OCI-LY3 (cell line): ENCODE measurements around the gene COPB2.

Experiments
- H2AFZ ChIP-seq: fragments of 200-600, 300-600 bp; shearing (Covaris generic); 2 replicates; pipeline ENCODE4 v1.6.0; 2014; ENCODE audit warnings: antibody characterized with exemption, low read depth, low read length
- H3K27ac ChIP-seq: fragments of 200-600, 300-600 bp; sonication (generic); 2 replicates; pipeline ENCODE4 v1.5.1; 2014; ENCODE audit warnings: mild to moderate bottlenecking, low read length, moderate library complexity, mixed read lengths
- H3K27me3 ChIP-seq: fragments of 200-600, 300-600 bp; sonication (generic); 2 replicates; pipeline ENCODE4 v1.6.1; 2014; ENCODE audit warnings: low read depth, low read length, mixed read lengths
- H3K36me3 ChIP-seq: fragments of 200-600, 300-600 bp; sonication (generic); replicated peaks from 2 replicates; pipeline ENCODE3; 2014; ENCODE audit warnings: low read depth, low read length, mixed read lengths
- H3K4me1 ChIP-seq: fragments of 300-600, 200-600 bp; sonication (generic); 2 replicates; pipeline ENCODE4 v1.6.1; 2014; ENCODE audit warnings: low read length, mixed read lengths
- H3K4me2 ChIP-seq: fragments of 200-600, 300-600 bp; sonication (generic); 2 replicates; pipeline ENCODE4 v1.6.1; 2014; ENCODE audit warnings: low read length, mixed read lengths
- H3K4me3 ChIP-seq: fragments of 300-600, 200-600 bp; sonication (generic); 2 replicates; pipeline ENCODE4 v1.5.1; 2014; ENCODE audit warnings: antibody characterized with exemption, mild to moderate bottlenecking, low read length, moderate library complexity
- H3K79me2 ChIP-seq: fragments of 300-600, 200-600 bp; shearing (Covaris generic); 2 replicates; pipeline ENCODE4 v1.6.1; 2014; ENCODE audit warnings: mild to moderate bottlenecking, low read length, mixed read lengths
- H3K9ac ChIP-seq: fragments of 300-600, 200-600 bp; shearing (Covaris generic); 2 replicates; pipeline ENCODE4 v1.6.0; 2014; ENCODE audit warnings: mild to moderate bottlenecking, low read length, moderate library complexity
- H3K9me3 ChIP-seq: fragments of 200-600, 300-600 bp; shearing (Covaris generic); 2 replicates; pipeline ENCODE4 v1.6.1; 2014; ENCODE audit warnings: low read length, mixed read lengths; ENCODE audit not compliant: insufficient read depth
- H4K20me1 ChIP-seq: fragments of 200-600, 300-600 bp; sonication (generic); 2 replicates; pipeline ENCODE4 v1.6.1; 2016; ENCODE audit warnings: low read length, mixed read lengths; ENCODE audit not compliant: insufficient read depth
- EZH2phosphoT487 ChIP-seq: fragments of 200-600 bp; shearing (Covaris generic); IDR thresholded peaks from 2 replicates; pipeline ENCODE4 v1.6.1; 2018; ENCODE audit warnings: antibody characterized with exemption, mixed run types, low read depth
- TF ChIP-seq, protein P1 (sequence below): fragments of 200-600, 300-600 bp; sonication (generic); IDR thresholded peaks from 2 replicates; pipeline ENCODE4 v1.5.1; 2014; ENCODE audit warnings: antibody characterized with exemption, low read length, low read depth

COPB2 gene

DNA sequence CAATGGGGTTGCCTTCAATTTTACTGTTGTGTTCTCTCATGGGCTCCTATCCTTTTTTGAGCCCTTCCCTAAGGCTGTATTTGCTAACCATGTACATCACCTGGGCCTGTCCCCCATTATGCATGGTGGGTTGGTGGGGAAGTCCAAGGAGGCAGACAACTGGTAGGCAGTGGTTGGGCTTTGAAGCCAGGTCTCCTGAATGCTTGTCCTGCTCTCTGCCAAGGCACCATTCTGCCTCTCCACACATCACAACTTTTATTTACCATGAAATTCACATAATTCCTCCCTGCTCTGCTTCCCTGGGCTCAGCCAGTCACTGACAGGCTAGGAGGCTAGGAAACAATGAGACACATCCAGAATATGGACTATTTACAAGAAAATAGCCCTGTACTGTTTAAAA lies 41.0 kb upstream of the COPB2 start:
- H3K4me3 ChIP-seq, result no peak overlapping the region
- no peak overlapping the region for H3K27ac ChIP-seq
- TF ChIP-seq, protein P1, sequence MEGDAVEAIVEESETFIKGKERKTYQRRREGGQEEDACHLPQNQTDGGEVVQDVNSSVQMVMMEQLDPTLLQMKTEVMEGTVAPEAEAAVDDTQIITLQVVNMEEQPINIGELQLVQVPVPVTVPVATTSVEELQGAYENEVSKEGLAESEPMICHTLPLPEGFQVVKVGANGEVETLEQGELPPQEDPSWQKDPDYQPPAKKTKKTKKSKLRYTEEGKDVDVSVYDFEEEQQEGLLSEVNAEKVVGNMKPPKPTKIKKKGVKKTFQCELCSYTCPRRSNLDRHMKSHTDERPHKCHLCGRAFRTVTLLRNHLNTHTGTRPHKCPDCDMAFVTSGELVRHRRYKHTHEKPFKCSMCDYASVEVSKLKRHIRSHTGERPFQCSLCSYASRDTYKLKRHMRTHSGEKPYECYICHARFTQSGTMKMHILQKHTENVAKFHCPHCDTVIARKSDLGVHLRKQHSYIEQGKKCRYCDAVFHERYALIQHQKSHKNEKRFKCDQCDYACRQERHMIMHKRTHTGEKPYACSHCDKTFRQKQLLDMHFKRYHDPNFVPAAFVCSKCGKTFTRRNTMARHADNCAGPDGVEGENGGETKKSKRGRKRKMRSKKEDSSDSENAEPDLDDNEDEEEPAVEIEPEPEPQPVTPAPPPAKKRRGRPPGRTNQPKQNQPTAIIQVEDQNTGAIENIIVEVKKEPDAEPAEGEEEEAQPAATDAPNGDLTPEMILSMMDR, result no peak
- no peak for TF ChIP-seq EZH2phosphoT487
- H3K4me1 ChIP-seq, result peaks cover 10% of the 10 kb centered on the region
- H2AFZ ChIP-seq, result no peak overlapping the region
- H3K79me2 ChIP-seq, result no peaks in the 10 kb centered on the region
- no peaks in the 10 kb centered on the region for H3K9me3 ChIP-seq
- H4K20me1 ChIP-seq, result no peaks in the 10 kb centered on the region
- H3K27me3 ChIP-seq, result no peaks in the 10 kb centered on the region
- H3K4me2 ChIP-seq, result no peak overlapping the region
- H3K36me3 ChIP-seq, result no peaks in the 10 kb centered on the region
- H3K9ac ChIP-seq, result no peak overlapping the region

DNA sequence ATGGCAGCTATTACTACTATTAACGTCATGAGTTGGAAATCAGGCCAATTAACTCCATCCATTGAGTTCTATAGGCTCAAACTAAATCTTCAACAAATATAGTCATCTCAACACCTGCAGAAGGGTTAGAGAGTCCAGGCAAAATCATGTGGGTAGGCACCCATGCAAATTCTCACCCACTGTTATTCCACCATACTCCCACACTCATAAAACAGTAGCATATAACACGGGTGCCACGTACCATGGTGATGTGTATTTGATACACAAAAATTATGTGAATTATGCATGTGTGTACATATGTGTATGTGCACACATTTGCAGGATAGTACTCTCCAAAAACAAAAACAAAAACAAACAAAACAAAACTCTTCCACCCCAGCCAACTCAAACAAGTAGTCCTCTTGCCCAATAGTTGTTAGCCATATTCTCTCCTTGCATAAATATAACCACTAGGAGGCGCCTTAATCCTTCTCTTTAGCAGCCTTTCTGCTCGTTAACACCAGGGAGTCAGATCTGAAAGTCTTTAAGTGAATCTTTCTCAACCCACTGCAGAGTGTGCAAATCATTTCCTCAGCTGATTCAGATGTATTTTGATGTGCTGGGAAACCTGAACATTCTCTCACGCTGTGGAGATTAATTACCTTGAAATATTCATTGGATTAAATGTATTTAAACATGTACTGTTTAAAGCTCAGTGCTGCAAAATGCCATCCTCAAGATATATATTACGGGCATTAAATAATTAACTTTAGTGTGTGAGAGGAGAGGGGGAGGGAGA lies 38.0 kb upstream of the COPB2 start:
- Histone ChIP-seq H3K36me3 (peaks cover 2% of the 10 kb centered on the region), H3K9me3 (no peaks in the 10 kb centered on the region), H3K27ac (no peak overlapping the region), H3K4me1 (peaks cover 10% of the 10 kb centered on the region), H3K79me2 (no peaks in the 10 kb centered on the region), H3K4me3 (no peak overlapping the region), H3K9ac (no peak overlapping the region), H4K20me1 (no peaks in the 10 kb centered on the region), H3K4me2 (no peak overlapping the region), H2AFZ (no peak overlapping the region), H3K27me3 (no peaks in the 10 kb centered on the region)
- TF ChIP-seq EZH2phosphoT487, result no peak
- TF ChIP-seq, protein P1, result peak; percentile 83

DNA sequence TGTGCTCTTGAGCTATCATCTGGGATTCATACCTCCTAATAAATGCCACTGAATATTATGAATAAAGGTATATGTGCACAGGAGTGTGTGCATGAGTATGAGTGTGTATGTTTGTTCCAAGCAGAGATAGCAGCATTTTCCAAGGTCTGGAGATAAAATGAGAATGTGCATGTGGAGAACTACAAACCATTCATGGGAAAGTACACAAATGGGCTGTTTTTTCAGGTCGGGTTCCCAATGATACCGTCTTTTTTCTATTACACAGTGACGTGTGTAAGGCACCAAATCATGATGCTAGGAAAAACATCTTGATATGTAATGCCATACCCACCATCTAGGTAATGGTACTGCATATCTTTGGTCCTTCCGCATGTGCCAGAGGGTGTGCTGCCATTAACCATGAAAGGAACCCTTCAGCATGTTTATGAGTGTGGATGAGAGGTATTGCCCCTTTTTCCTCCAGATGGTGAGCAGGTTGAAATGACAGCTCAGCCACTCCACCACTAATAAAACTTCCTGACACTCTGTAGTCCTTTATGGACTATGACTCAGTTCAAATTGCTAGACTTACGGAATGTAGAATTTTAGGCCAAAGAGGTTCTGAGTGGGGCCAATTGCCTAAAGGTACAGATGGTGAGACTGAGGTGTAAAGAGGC lies 36.4 kb upstream of the COPB2 start:
- H3K4me3 ChIP-seq, result no peak overlapping the region
- no peaks in the 10 kb centered on the region for H3K79me2 ChIP-seq
- H3K9ac ChIP-seq, result no peak overlapping the region
- TF ChIP-seq EZH2phosphoT487, result no peak
- TF ChIP-seq, protein P1, result no peak
- no peak overlapping the region for H2AFZ ChIP-seq
- no peaks in the 10 kb centered on the region for H4K20me1 ChIP-seq
- H3K27ac ChIP-seq, result no peak overlapping the region
- H3K27me3 ChIP-seq, result no peaks in the 10 kb centered on the region
- H3K9me3 ChIP-seq, result no peaks in the 10 kb centered on the region
- H3K36me3 ChIP-seq, result peaks cover 2% of the 10 kb centered on the region
- H3K4me2 ChIP-seq, result no peak overlapping the region
- H3K4me1 ChIP-seq, result peaks cover 10% of the 10 kb centered on the region

DNA sequence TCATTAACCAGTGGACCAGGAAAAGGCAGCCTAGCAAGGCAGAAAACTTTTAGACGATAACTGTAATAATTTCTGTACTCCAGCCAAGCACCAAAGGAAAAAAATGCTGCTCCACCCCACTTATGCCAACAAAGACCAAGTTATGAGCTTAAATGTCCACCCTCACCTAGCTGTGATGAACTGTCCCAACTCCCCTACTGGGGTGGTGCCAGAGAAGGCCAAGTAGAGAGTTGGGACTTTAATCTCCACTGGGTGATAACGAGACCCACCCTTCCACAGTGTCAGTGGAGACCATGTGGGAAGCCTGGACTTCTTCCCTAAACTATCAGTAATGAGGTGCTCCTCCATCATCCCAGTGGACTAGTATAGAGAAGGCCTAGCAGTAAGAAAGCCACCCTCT lies 33.8 kb upstream of the COPB2 start:
- no peaks in the 10 kb centered on the region for H4K20me1 ChIP-seq
- no peak for TF ChIP-seq EZH2phosphoT487
- TF ChIP-seq, protein P1, result no peak
- H3K36me3 ChIP-seq, result peaks cover 2% of the 10 kb centered on the region
- H3K27ac ChIP-seq, result no peak overlapping the region
- no peaks in the 10 kb centered on the region for H3K9me3 ChIP-seq
- no peaks in the 10 kb centered on the region for H3K27me3 ChIP-seq
- H3K79me2 ChIP-seq, result no peaks in the 10 kb centered on the region
- no peak overlapping the region for H2AFZ ChIP-seq
- H3K4me3 ChIP-seq, result no peak overlapping the region
- H3K4me1 ChIP-seq, result peaks cover 2% of the 10 kb centered on the region
- no peak overlapping the region for H3K4me2 ChIP-seq
- no peak overlapping the region for H3K9ac ChIP-seq
